Astrocyte (in vitro differentiated cells and primary cell): Measurements from ENCODE around the gene GLB1L2.

ENCODE experiments used
- EZH2 ChIP-seq: IDR thresholded peaks from 2 replicates; pipeline ENCODE4 v1.6.1; 2012; ENCODE audit warnings: mild to moderate bottlenecking, low read length, inconsistent platforms; ENCODE audit not compliant: insufficient read depth
- TF ChIP-seq, protein P1 (sequence below): IDR thresholded peaks from 2 replicates; pipeline ENCODE4 v1.5.1; 2011; ENCODE audit warnings: low read depth, mild to moderate bottlenecking, inconsistent platforms, low read length, moderate library complexity; ENCODE audit not compliant: insufficient read depth

DNA sequence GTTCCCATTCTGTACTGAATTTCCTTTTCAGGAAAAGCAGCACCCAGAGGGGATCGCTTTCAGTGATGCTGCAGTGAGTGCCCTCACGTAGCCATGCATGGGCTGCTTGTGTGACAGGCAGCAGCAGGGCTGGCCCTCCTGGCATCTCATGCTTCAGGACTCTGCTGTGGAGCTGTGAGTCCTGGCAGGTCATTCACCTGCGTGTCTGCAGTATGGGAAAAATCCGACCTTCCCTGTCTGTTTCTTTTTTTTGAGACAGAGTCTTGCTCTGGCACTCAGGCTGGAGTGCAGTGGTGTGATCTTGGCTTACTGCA is 13.4 kb downstream of the GLB1L2 start:
- TF ChIP-seq, protein P1, sequence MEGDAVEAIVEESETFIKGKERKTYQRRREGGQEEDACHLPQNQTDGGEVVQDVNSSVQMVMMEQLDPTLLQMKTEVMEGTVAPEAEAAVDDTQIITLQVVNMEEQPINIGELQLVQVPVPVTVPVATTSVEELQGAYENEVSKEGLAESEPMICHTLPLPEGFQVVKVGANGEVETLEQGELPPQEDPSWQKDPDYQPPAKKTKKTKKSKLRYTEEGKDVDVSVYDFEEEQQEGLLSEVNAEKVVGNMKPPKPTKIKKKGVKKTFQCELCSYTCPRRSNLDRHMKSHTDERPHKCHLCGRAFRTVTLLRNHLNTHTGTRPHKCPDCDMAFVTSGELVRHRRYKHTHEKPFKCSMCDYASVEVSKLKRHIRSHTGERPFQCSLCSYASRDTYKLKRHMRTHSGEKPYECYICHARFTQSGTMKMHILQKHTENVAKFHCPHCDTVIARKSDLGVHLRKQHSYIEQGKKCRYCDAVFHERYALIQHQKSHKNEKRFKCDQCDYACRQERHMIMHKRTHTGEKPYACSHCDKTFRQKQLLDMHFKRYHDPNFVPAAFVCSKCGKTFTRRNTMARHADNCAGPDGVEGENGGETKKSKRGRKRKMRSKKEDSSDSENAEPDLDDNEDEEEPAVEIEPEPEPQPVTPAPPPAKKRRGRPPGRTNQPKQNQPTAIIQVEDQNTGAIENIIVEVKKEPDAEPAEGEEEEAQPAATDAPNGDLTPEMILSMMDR = no peak
- TF ChIP-seq EZH2 = no peak
